Astrocyte (in vitro differentiated cells and primary cell): ENCODE results near the gene PEX11A. TPM values are rescaled to one million over a fixed set of nuclear protein-coding genes. Genes with fewer than 3 reads are reported as not detected.

ENCODE experiments used
- DNase-seq: peaks from one replicate; pipeline ENCODE4 v3.0.0-alpha.2; 2010; ENCODE audit warnings: low read depth
- FAIRE-seq: peaks from 2 replicates; lab custom pipeline; 2011; peaks lifted over from hg19 to GRCh38; lab: Jason Lieb, UNC
- H2AFZ ChIP-seq: 2 replicates; pipeline ENCODE4 v1.6.0; 2012; ENCODE audit warnings: low read depth, low read length, inconsistent platforms
- H3K27ac ChIP-seq: 2 replicates; pipeline ENCODE4 v1.5.1; 2011; ENCODE audit warnings: low read depth, low read length, inconsistent platforms
- H3K27me3 ChIP-seq: 2 replicates; pipeline ENCODE4 v1.6.0; 2011; ENCODE audit warnings: low read length, inconsistent platforms; ENCODE audit not compliant: insufficient read depth
- H3K36me3 ChIP-seq: 2 replicates; pipeline ENCODE4 v1.5.1; 2011; ENCODE audit warnings: low read length, inconsistent platforms; ENCODE audit not compliant: insufficient read depth
- H3K4me1 ChIP-seq: 2 replicates; pipeline ENCODE4 v1.5.1; 2011; ENCODE audit warnings: low read length, inconsistent platforms; ENCODE audit not compliant: insufficient read depth
- H3K4me2 ChIP-seq: 2 replicates; pipeline ENCODE4 v1.6.0; 2012; ENCODE audit warnings: low read length, inconsistent platforms
- H3K4me3 ChIP-seq: 2 replicates; pipeline ENCODE4 v1.5.1; 2011; ENCODE audit warnings: low read depth, mild to moderate bottlenecking, low read length, inconsistent platforms; ENCODE audit not compliant: insufficient read depth
- H3K79me2 ChIP-seq: 2 replicates; pipeline ENCODE4 v1.6.0; 2012; ENCODE audit warnings: mild to moderate bottlenecking, low read length, inconsistent platforms; ENCODE audit not compliant: insufficient read depth
- H3K9ac ChIP-seq: 2 replicates; pipeline ENCODE4 v1.6.0; 2012; ENCODE audit warnings: mild to moderate bottlenecking, low read length, inconsistent platforms
- H3K9me3 ChIP-seq: 2 replicates; pipeline ENCODE4 v1.5.1; 2012; ENCODE audit warnings: low read depth, mild to moderate bottlenecking, low read length, inconsistent platforms; ENCODE audit not compliant: insufficient read depth
- H4K20me1 ChIP-seq: 2 replicates; pipeline ENCODE4 v1.6.0; 2012; ENCODE audit warnings: low read length, inconsistent platforms; ENCODE audit not compliant: insufficient read depth
- H3K27ac Mint-ChIP-seq: one replicate; pipeline ENCODE4 v1.8.0; 2021; ENCODE audit warnings: mild to moderate bottlenecking, mixed read lengths; ENCODE audit not compliant: unreplicated experiment
- H3K27me3 Mint-ChIP-seq: one replicate; pipeline ENCODE4 v1.8.0; 2021; ENCODE audit warnings: low read depth, mixed read lengths; ENCODE audit not compliant: unreplicated experiment
- H3K36me3 Mint-ChIP-seq: one replicate; pipeline ENCODE4 v1.8.0; 2021; ENCODE audit warnings: low read depth, mixed read lengths; ENCODE audit not compliant: unreplicated experiment
- H3K4me1 Mint-ChIP-seq: one replicate; pipeline ENCODE4 v1.8.0; 2021; ENCODE audit warnings: low read depth, mixed read lengths; ENCODE audit not compliant: unreplicated experiment
- H3K4me3 Mint-ChIP-seq: one replicate; pipeline ENCODE4 v1.8.0; 2021; ENCODE audit warnings: mild to moderate bottlenecking, moderate library complexity, mixed read lengths; ENCODE audit not compliant: unreplicated experiment
- H3K9me3 Mint-ChIP-seq: one replicate; pipeline ENCODE4 v1.8.0; 2021; ENCODE audit warnings: mild to moderate bottlenecking, mixed read lengths; ENCODE audit not compliant: unreplicated experiment
- CTCF ChIP-seq: IDR thresholded peaks from 2 replicates; pipeline ENCODE4 v1.5.1; 2011; ENCODE audit warnings: low read depth, mild to moderate bottlenecking, inconsistent platforms, low read length, moderate library complexity; ENCODE audit not compliant: insufficient read depth
- EZH2 ChIP-seq: IDR thresholded peaks from 2 replicates; pipeline ENCODE4 v1.6.1; 2012; ENCODE audit warnings: mild to moderate bottlenecking, low read length, inconsistent platforms; ENCODE audit not compliant: insufficient read depth
- total RNA-seq: library from RNA; stranded (reverse); gene quantifications from 2 replicates; pipeline ENCODE4 v1.2.1, GENCODE V29; 2021

Gene PEX11A
- total RNA-seq, 1 donor from 2014 or later: 2.1 TPM

GRCh38 chr15:89723031-89723430, 32.5 kb upstream of the PEX11A start:
- Histone ChIP-seq H3K9me3 (peaks cover 3% of the 10 kb centered on the region), H2AFZ (no peak overlapping the region), H3K4me3 (no peak overlapping the region), H3K27me3 (peaks cover 8% of the 10 kb centered on the region), H3K4me2 (no peak overlapping the region), H3K9ac (no peak overlapping the region), H3K79me2 (no peaks in the 10 kb centered on the region), H3K4me1 (no peaks in the 10 kb centered on the region), H4K20me1 (no peaks in the 10 kb centered on the region), H3K27ac (no peak overlapping the region), H3K36me3 (no peaks in the 10 kb centered on the region)
- no peaks in the 10 kb centered on the region for H3K36me3 Mint-ChIP-seq
- H3K27ac Mint-ChIP-seq: no peak overlapping the region
- FAIRE-seq: no peak
- H3K4me3 Mint-ChIP-seq: no peak overlapping the region
- peaks cover 11% of the 10 kb centered on the region for H3K27me3 Mint-ChIP-seq
- H3K9me3 Mint-ChIP-seq: peaks cover 2% of the 10 kb centered on the region
- no peak for DNase-seq
- TF ChIP-seq CTCF (no peak), EZH2 (no peak)
- no peaks in the 10 kb centered on the region for H3K4me1 Mint-ChIP-seq

GRCh38 chr15:89714775-89715174, 24.2 kb upstream of the PEX11A start:
- Mint-ChIP-seq H3K4me1 (no peaks in the 10 kb centered on the region), H3K9me3 (no peaks in the 10 kb centered on the region), H3K27ac (no peak overlapping the region), H3K36me3 (no peaks in the 10 kb centered on the region), H3K4me3 (no peak overlapping the region), H3K27me3 (peaks cover 2% of the 10 kb centered on the region)
- FAIRE-seq (no peak), DNase-seq (no peak)
- no peak overlapping the region for H3K4me2 ChIP-seq
- H2AFZ ChIP-seq: no peak overlapping the region
- no peaks in the 10 kb centered on the region for H3K4me1 ChIP-seq
- no peak for TF ChIP-seq CTCF
- TF ChIP-seq EZH2: no peak
- H3K4me3 ChIP-seq: no peak overlapping the region
- H3K27ac ChIP-seq: no peak overlapping the region
- peaks cover 5% of the 10 kb centered on the region for H3K27me3 ChIP-seq
- no peak overlapping the region for H3K9ac ChIP-seq
- no peaks in the 10 kb centered on the region for H3K9me3 ChIP-seq
- no peaks in the 10 kb centered on the region for H3K36me3 ChIP-seq
- H3K79me2 ChIP-seq: no peaks in the 10 kb centered on the region
- H4K20me1 ChIP-seq: no peaks in the 10 kb centered on the region

DNA sequence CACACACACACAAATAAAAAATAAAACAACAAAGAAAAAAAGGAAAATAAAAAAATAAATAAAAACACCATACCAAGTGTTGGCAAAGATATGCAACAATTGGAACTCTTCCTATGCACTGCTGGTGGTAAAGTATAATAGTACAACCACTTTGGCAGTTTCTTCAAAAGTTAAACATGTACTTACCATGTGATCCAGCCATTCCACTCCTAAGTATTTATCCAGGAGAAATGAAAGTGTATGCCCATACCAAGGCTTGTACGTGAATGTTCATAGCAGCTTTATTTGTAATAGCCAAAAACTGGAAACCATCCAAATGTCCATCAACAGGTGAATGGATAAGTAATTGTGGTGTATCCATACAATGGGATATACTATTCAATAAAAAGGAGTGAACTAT, 17.0 kb upstream of the PEX11A start:
- Histone ChIP-seq H3K9ac (no peak overlapping the region), H3K9me3 (no peaks in the 10 kb centered on the region), H3K79me2 (no peaks in the 10 kb centered on the region), H3K27ac (no peak overlapping the region), H3K4me2 (no peak overlapping the region), H2AFZ (no peak overlapping the region), H3K4me3 (no peak overlapping the region), H3K4me1 (no peaks in the 10 kb centered on the region), H3K27me3 (peaks cover 15% of the 10 kb centered on the region), H4K20me1 (no peaks in the 10 kb centered on the region), H3K36me3 (no peaks in the 10 kb centered on the region)
- Mint-ChIP-seq H3K36me3 (no peaks in the 10 kb centered on the region), H3K27me3 (peaks cover 13% of the 10 kb centered on the region), H3K4me1 (no peaks in the 10 kb centered on the region), H3K4me3 (no peak overlapping the region), H3K27ac (no peak overlapping the region), H3K9me3 (peaks cover 3% of the 10 kb centered on the region)
- FAIRE-seq (no peak), DNase-seq (no peak)
- no peak for TF ChIP-seq EZH2
- TF ChIP-seq CTCF: no peak
